Stimulated activated naive CD8-positive, alpha-beta T cell treated with anti-CD3 and anti-CD28 coated beads, Interleukin-15, Interleukin-2, amounts not matched to agents 100 ng/mL and 50 ng/mL, for 24 hours (primary cell): Measurements from ENCODE around the gene PSORS1C1.

Experiments used
- H3K27ac Mint-ChIP-seq: one replicate; pipeline ENCODE4 v1.8.0; 2021; ENCODE audit warnings: mild to moderate bottlenecking, mixed read lengths
- H3K27me3 Mint-ChIP-seq: one replicate; pipeline ENCODE4 v1.8.0; 2021; ENCODE audit warnings: mixed read lengths
- H3K36me3 Mint-ChIP-seq: one replicate; pipeline ENCODE4 v1.8.0; 2021; ENCODE audit warnings: low read depth, mixed read lengths
- H3K4me1 Mint-ChIP-seq: one replicate; pipeline ENCODE4 v1.8.0; 2021; ENCODE audit warnings: low read depth, mixed read lengths
- H3K4me3 Mint-ChIP-seq: one replicate; pipeline ENCODE4 v1.8.0; 2021; ENCODE audit warnings: mild to moderate bottlenecking, mixed read lengths
- H3K9me3 Mint-ChIP-seq: one replicate; pipeline ENCODE4 v1.8.0; 2021; ENCODE audit warnings: mixed read lengths

Gene PSORS1C1

DNA sequence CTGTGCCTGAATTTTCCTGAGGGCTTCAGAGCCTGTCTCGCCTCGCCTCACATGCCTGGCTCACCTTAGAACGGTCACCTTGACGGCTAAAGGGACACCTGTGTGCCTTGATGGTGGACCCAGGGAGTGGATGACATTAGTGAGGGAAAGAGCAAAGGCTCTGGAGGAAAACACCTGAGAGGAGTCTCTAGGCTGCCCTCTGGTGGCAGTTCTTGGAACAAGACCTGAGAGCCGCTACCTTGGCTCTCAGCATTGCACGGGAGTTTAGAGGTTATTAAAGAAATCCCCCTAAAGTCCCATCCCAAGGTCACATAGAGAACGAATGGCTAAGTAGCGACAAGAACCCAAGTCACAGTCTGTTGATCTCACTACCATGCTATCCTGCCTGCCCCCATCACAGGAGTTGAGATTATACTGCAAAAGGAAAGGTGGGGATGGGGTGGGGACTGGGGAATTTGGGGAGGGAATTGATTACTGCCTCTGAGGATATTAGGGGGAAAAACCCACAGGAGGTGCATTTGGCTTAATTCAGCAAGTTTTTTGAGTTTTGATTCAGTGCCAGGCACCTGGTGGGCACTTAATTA is 13.6 kb downstream of the PSORS1C1 start:
- H3K27ac Mint-ChIP-seq: no peak overlapping the region
- peaks cover 11% of the 10 kb centered on the region for H3K27me3 Mint-ChIP-seq
- H3K36me3 Mint-ChIP-seq: no peaks in the 10 kb centered on the region
- H3K4me1 Mint-ChIP-seq: peaks cover 6% of the 10 kb centered on the region
- no peak overlapping the region for H3K4me3 Mint-ChIP-seq
- H3K9me3 Mint-ChIP-seq: no peaks in the 10 kb centered on the region

DNA sequence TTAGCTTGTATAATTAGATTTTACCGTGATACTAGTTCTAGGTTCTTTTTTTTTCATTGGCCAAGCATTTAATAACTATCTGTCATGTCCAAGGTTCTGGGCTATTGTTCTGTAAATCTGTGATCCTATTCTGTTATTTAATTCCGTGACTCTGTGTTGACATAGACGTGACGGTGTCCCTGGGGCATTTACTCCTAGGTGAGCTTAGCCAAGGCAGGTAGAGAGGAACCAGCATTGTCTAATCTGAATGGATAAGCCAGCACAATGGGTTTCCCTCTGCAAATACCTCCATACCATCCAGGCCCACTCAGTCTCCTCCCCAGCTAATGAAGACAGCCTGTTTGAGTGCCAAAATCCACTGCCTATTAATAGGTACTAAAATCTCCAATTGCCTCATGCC is 14.5 kb downstream of the PSORS1C1 start:
- H3K27me3 Mint-ChIP-seq: peaks cover 11% of the 10 kb centered on the region
- no peaks in the 10 kb centered on the region for H3K36me3 Mint-ChIP-seq
- peaks cover 6% of the 10 kb centered on the region for H3K4me1 Mint-ChIP-seq
- no peaks in the 10 kb centered on the region for H3K9me3 Mint-ChIP-seq
- H3K4me3 Mint-ChIP-seq: no peak overlapping the region
- H3K27ac Mint-ChIP-seq: no peak overlapping the region

DNA sequence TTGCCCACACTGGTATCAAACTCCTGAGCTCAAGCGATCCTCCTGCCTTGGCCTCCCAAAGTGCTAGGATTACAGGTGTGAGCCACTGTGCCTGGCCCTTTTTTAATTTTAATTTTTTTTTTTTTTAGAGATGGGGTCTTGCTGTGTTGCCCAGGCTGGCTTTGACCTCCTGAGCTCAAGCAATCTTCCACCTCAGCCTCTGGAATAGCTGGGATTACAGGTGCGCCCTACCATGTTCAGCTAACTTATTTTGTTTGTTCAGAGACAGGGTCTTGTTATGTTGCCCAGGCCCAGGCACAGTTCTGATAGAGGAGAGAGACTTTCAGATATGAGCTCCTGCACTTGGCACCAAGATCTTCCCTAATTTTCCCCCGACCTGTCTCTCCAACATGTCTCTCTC is 16.2 kb downstream of the PSORS1C1 start:
- Mint-ChIP-seq H3K27ac (no peak overlapping the region), H3K9me3 (no peaks in the 10 kb centered on the region), H3K4me1 (peaks cover 6% of the 10 kb centered on the region), H3K36me3 (no peaks in the 10 kb centered on the region), H3K27me3 (peaks cover 11% of the 10 kb centered on the region), H3K4me3 (no peak overlapping the region)

DNA sequence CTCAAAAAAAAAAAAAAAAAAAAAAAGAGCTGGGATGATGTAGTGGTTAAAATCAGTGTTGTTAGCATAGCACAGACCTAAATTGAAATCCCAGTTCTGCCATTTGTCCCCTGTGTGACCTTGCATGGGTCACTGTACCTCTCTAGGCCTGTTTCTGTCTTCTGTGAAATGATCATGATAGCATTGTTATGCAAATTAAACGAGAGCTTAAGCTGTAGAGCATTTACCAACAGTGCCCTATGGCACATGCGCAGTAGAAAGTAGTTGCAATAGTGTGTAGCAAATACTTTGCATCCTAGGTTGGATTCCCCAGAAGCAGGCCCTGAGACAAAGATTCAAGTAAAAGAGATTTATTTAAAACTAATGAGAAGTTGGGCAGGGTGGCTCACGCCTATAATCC is 17.0 kb downstream of the PSORS1C1 start:
- Mint-ChIP-seq H3K27ac (no peak overlapping the region), H3K36me3 (no peaks in the 10 kb centered on the region), H3K4me3 (no peak overlapping the region), H3K4me1 (peaks cover 6% of the 10 kb centered on the region), H3K27me3 (peaks cover 11% of the 10 kb centered on the region), H3K9me3 (no peaks in the 10 kb centered on the region)

DNA sequence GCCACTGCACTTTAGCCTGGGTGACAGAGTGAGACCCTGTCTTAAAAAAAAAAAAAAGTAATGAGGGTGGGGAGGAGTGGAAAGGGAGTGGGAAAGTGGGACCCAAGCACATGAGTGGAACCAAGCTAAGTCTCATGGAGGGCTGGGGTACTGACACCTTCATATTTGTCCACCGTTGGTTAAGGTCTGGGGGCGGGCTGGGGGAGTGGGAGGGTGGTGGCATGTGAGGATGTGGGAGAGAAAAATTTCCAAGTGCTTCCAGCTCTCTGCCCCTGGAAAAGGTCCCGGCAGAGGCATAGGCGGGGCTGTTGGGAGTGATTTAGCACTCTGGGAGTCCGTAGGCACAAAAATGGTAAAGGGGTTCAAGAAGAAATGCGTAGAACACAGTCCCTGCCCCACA is 18.2 kb downstream of the PSORS1C1 start:
- no peak overlapping the region for H3K27ac Mint-ChIP-seq
- H3K27me3 Mint-ChIP-seq: peaks cover 11% of the 10 kb centered on the region
- H3K4me3 Mint-ChIP-seq: no peak overlapping the region
- no peaks in the 10 kb centered on the region for H3K36me3 Mint-ChIP-seq
- H3K9me3 Mint-ChIP-seq: no peaks in the 10 kb centered on the region
- peaks cover 11% of the 10 kb centered on the region for H3K4me1 Mint-ChIP-seq

DNA sequence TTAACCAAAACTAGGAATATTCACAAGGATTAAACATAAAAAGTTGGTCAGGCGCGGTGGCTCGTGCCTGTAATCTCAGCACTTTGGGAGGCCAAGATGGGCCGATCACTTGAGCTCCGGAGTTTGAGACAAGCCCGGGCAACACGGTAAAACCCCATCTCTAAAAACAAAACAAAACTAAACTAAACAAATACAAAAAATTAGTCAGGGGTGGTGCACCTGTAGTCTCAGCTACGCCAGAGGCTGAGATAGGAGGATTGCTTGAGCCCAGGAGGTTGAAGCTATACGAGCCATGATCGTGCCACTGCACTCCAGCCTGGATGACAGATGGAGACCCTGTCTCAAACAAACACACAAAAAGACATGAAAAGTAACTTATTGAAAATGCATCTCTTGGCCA is 21.1 kb downstream of the PSORS1C1 start:
- H3K9me3 Mint-ChIP-seq: no peaks in the 10 kb centered on the region
- H3K4me1 Mint-ChIP-seq: peaks cover 5% of the 10 kb centered on the region
- H3K27me3 Mint-ChIP-seq: no peaks in the 10 kb centered on the region
- no peaks in the 10 kb centered on the region for H3K36me3 Mint-ChIP-seq
- H3K4me3 Mint-ChIP-seq: no peak overlapping the region
- H3K27ac Mint-ChIP-seq: no peak overlapping the region

DNA sequence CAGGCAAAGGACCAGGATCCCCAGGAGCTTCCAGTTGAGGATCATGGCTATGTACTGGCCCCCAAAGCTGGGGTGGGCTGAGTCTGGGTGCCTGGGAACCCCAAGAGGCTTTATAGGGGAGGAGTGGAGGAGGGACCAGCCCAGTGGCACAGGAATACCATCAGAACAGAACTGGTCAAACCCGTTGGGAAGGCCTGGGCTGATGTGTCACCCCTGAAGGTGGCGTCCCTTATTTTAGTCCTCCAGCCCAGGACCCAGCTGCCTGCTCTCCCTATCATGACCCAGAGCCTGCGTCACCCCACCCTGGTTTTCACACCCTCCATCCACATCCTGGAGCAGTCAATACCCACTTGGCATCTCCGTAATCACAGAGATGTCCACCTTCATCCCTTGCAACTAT is 24.4 kb downstream of the PSORS1C1 start, which contains the start of gene PSORS1C2:
Gene PSORS1C2 (minus strand): TSS at position 85 of the 400 bp plus-strand sequence. CDS start 40 bp downstream, at position 45.
- Mint-ChIP-seq H3K27me3 (no peaks in the 10 kb centered on the region), H3K36me3 (peaks cover 4% of the 10 kb centered on the region), H3K27ac (no peak within 1 kb of the TSS), H3K4me3 (no peak within 1 kb of the TSS), H3K9me3 (no peaks in the 10 kb centered on the region), H3K4me1 (peaks cover 5% of the 10 kb centered on the region)

DNA sequence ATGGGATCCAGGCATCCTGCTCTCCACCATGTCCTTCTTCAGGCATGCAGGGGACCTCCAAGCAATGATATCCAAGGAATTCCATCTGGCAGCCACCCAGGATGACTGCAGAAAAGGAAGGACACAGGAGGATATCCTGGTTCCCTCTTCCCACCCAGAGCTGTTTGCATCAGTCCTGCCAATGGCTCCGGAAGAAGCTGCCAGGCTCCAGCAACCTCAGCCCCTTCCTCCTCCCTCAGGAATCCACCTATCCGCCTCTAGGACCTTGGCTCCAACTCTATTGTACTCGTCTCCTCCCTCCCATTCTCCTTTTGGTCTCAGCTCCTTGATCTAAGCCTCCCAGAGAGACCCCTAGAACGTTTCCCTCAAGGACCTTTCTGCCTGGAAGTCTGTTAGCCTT is 25.0 kb downstream of the PSORS1C1 start:
- peaks cover 4% of the 10 kb centered on the region for H3K36me3 Mint-ChIP-seq

DNA sequence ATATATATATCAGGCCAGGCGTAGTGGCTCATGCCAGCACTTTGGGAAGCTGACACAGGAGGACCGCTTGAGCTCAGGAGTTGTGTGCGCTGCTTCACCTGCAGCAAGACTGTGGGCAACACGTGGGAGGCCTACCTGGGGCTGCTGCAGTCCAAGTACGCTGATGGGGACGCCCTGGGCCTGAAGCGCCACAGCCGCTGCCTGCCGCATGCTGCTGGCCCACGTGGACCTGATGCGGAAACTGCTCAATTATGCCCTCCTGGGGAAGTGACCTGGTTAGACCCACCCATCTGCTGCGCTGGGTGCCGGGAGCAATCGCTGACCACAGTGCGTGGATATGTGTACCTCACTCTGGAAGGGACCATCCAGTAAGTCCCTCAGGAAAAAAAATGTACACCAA is 26.0 kb downstream of the PSORS1C1 start:
- Mint-ChIP-seq H3K4me1 (peaks cover 5% of the 10 kb centered on the region), H3K36me3 (peaks cover 8% of the 10 kb centered on the region), H3K9me3 (no peaks in the 10 kb centered on the region), H3K27me3 (no peaks in the 10 kb centered on the region), H3K27ac (no peak overlapping the region), H3K4me3 (no peak overlapping the region)

More for the DNA sequence above, 25.0 kb downstream of the PSORS1C1 start:
- Mint-ChIP-seq H3K27ac (no peak overlapping the region), H3K9me3 (no peaks in the 10 kb centered on the region), H3K27me3 (no peaks in the 10 kb centered on the region), H3K4me3 (no peak overlapping the region), H3K4me1 (peaks cover 5% of the 10 kb centered on the region)

DNA sequence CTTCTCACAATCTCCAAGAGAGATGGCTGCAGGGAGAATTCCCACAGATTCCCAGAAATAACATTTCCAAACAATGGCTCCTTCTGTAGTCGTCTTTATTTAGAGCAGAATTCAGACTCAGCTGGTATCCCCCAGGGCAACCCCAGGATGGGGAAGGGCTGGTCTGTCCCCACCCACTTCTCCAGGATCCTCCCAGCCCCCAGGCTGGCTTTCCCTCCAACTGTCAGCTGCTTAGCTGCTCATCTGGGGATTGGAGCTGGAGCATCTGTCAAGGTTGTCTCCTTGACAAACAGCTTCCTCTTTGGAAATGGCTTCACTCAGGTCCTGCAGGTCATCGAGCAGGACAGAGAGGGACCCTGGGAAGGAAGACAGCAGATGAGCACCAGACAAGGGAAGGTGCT is 27.8 kb downstream of the PSORS1C1 start:
- H3K36me3 Mint-ChIP-seq: peaks cover 8% of the 10 kb centered on the region
- no peaks in the 10 kb centered on the region for H3K9me3 Mint-ChIP-seq
- no peak overlapping the region for H3K27ac Mint-ChIP-seq
- no peak overlapping the region for H3K4me3 Mint-ChIP-seq
- H3K27me3 Mint-ChIP-seq: no peaks in the 10 kb centered on the region
- H3K4me1 Mint-ChIP-seq: peaks cover 4% of the 10 kb centered on the region

DNA sequence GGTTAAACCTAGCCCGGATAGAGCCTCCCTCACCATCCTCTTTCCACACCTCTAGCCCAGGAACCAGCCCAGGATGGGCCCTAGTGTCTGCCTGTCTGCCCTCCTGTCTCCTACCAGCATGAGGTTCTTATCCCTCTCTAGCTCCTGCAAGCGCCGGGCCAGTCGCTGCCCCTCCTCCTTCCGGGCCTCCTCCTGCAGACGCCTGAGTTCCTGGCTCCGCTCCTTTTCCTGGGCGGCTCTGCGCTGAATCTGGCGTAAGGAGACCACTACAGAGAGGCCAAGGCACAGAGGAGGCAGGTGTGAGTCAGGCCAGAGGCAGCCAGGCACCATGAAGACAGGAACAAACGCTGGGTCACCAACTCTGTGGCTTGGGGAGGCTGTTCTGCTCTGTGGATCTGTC is 28.5 kb downstream of the PSORS1C1 start:
- Mint-ChIP-seq H3K27ac (no peak overlapping the region), H3K4me1 (no peaks in the 10 kb centered on the region), H3K27me3 (no peaks in the 10 kb centered on the region), H3K36me3 (peaks cover 8% of the 10 kb centered on the region), H3K9me3 (no peaks in the 10 kb centered on the region), H3K4me3 (no peak overlapping the region)

DNA sequence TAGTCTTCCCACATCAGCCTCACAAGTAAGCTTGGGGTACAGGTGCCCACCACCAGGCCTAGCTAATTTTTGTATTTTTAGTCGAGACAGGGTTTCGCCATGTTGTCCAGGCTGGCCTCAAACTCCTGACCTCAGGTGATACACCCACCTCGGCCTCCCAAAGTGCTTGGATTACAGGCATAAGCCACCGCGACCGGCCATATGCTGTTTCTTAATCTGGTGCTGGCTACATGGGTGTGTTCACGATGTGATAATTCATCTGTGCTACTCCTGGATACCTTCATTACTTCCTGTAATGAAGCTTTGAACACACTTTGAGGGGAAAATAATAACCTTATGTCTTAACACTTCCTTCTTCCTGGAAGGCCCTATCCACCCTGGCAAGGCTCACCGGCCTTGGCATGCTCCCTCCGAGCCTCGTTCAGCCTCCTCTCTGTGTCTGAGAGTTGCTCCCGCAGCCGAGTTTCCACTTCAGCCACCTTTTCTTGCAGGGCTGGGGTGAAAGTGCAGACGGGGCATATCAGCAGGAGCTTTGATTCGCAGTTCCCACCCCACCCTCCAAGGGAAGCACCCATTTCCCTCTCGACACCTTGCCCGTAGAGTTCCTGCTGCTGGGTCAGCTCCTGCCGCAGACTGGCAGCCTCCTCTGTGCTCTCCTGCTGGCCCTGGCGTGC is 29.8 kb downstream of the PSORS1C1 start:
- no peaks in the 10 kb centered on the region for H3K27me3 Mint-ChIP-seq
- no peak overlapping the region for H3K27ac Mint-ChIP-seq
- H3K4me1 Mint-ChIP-seq: no peaks in the 10 kb centered on the region
- no peaks in the 10 kb centered on the region for H3K9me3 Mint-ChIP-seq
- H3K36me3 Mint-ChIP-seq: peaks cover 13% of the 10 kb centered on the region
- H3K4me3 Mint-ChIP-seq: no peak overlapping the region

DNA sequence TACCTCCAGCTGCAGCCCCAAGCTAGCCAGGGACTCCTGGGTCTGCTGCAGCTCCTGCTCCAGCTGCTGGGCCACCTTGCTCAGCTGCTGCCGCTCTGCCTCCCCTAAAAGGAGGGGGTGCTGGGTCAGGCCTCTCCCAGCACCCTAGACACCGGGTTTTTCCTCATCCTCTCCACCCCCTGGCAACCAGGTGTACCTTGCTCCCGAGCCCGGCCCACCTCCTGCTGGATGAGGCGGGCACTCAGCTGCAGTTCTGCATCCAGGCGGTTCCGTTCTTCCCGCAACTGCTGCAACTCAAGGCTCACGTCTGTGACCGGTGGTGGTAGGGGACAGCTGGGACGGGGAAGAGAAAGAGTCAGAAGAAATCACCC is 30.4 kb downstream of the PSORS1C1 start:
- H3K4me1 Mint-ChIP-seq: no peaks in the 10 kb centered on the region
- no peak overlapping the region for H3K4me3 Mint-ChIP-seq
- no peaks in the 10 kb centered on the region for H3K9me3 Mint-ChIP-seq
- H3K36me3 Mint-ChIP-seq: peaks cover 18% of the 10 kb centered on the region
- no peak overlapping the region for H3K27ac Mint-ChIP-seq
- no peaks in the 10 kb centered on the region for H3K27me3 Mint-ChIP-seq

DNA sequence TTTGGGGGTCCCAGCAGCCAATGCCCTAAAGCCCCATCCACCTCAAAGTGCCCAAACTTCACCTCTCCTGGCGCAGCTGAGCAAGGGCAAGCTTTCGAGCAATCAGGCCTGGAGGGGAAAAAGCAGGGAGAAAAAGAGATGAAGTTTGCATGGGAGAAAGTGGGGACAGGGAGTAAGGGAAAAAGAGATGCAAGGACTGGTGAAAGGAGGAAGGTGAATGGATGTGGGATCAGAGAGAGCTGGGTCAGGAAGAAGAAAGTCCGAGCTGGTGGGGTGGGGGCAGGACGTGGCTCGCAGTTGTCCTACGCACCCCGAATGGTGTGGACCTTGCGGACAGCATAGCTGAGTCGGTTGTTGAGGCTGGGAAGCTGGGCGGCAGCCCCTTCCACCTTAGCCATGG is 30.8 kb downstream of the PSORS1C1 start:
- Mint-ChIP-seq H3K4me3 (no peak overlapping the region), H3K4me1 (no peaks in the 10 kb centered on the region), H3K36me3 (peaks cover 20% of the 10 kb centered on the region), H3K9me3 (no peaks in the 10 kb centered on the region), H3K27ac (no peak overlapping the region), H3K27me3 (no peaks in the 10 kb centered on the region)

DNA sequence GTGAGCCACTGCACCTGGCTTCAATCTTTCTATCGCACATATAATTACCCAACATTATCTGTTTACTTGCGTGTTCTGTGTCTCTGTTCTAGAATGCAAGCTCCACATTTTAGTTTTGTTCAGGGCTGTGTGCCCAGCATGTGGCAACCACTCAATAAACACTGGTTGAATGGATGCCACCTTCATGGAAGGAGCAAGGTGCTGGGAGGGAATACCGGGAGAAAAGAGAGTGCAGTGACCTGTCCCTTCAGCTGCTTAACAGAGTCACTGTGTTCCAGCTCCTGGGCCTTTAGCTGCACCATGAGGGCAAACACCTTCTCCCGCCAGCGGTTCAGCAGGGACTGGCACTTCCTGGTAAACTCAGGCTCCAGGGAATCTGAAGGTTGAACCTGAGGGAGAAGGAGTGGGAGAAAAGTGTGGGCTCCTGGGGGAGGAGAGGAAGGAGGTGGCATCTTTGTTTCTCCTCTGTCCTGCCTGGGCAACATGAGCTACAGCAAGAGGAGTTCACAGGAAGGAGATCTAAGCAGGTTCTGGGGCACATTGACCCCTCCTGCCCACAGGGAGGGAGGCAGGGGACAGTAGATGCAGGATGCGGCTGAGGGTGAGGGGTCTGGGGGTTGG is 35.3 kb downstream of the PSORS1C1 start:
- no peaks in the 10 kb centered on the region for H3K9me3 Mint-ChIP-seq
- no peaks in the 10 kb centered on the region for H3K27me3 Mint-ChIP-seq
- peaks cover 22% of the 10 kb centered on the region for H3K36me3 Mint-ChIP-seq
- no peak overlapping the region for H3K27ac Mint-ChIP-seq
- H3K4me1 Mint-ChIP-seq: no peaks in the 10 kb centered on the region
- H3K4me3 Mint-ChIP-seq: no peak overlapping the region
